Measurements from ENCODE around the gene FADD. TPM values are rescaled to one million over a fixed set of nuclear protein-coding genes. Genes with fewer than 3 reads are reported as not detected.

FADD gene
- total RNA-seq, 1 donor from 2014 or later: 24.5 TPM

- peaks cover 0 to 9% (median 0%) of the 10 kb centered on the region in 3 donors for H3K27me3 ChIP-seq (ENCODE audit: control insufficient read depth in 3 of 3, insufficient read depth in 3 of 3, low read length in 3 of 3)
- no peak overlapping the region for H3K9ac ChIP-seq (ENCODE audit: low read depth in 1 of 3, low read length in 3 of 3)
- no peaks in the 10 kb centered on the region for H3K9me3 ChIP-seq (ENCODE audit: control insufficient read depth in 3 of 3, low read length in 3 of 3)
- H3K4me3 ChIP-seq (ENCODE audit: low read length in 3 of 3): no peak overlapping the region
- H3K4me1 ChIP-seq (ENCODE audit: control insufficient read depth in 3 of 3, insufficient read depth in 3 of 3, low read length in 3 of 3): no peaks in the 10 kb centered on the region
- no peak overlapping the region for H3K27ac ChIP-seq (ENCODE audit: low read depth, low read length)
- H3K36me3 ChIP-seq (ENCODE audit: control insufficient read depth in 3 of 3, insufficient read depth in 3 of 3, low read length in 3 of 3): peaks cover 0 to 3% (median 3%) of the 10 kb centered on the region in 3 donors
Observed at GRCh38 chr11:70176940-70177689, 26.0 kb upstream of the FADD start.

- no peak overlapping the region for H3K4me3 ChIP-seq (ENCODE audit: low read length in 3 of 3)
Observed at GRCh38 chr11:70180906-70181305, 22.2 kb upstream of the FADD start.

GRCh38 chr11:70182266-70182665, 20.8 kb upstream of the FADD start:
- Histone ChIP-seq H3K27ac (ENCODE audit: low read depth, low read length) (no peak overlapping the region), H3K36me3 (ENCODE audit: control insufficient read depth in 3 of 3, insufficient read depth in 3 of 3, low read length in 3 of 3) (peaks cover 0 to 5% (median 3%) of the 10 kb centered on the region in 3 donors), H3K27me3 (ENCODE audit: control insufficient read depth in 3 of 3, insufficient read depth in 3 of 3, low read length in 3 of 3) (peaks cover 0 to 24% (median 0%) of the 10 kb centered on the region in 3 donors), H3K4me3 (ENCODE audit: low read length in 3 of 3) (no peak overlapping the region), H3K4me1 (ENCODE audit: control insufficient read depth in 3 of 3, insufficient read depth in 3 of 3, low read length in 3 of 3) (no peaks in the 10 kb centered on the region), H3K9ac (ENCODE audit: low read depth in 1 of 3, low read length in 3 of 3) (no peak overlapping the region), H3K9me3 (ENCODE audit: control insufficient read depth in 3 of 3, low read length in 3 of 3) (no peaks in the 10 kb centered on the region)

More at GRCh38 chr11:70180906-70181305, 22.2 kb upstream of the FADD start:
- Histone ChIP-seq H3K9me3 (ENCODE audit: control insufficient read depth in 3 of 3, low read length in 3 of 3) (no peaks in the 10 kb centered on the region), H3K27ac (ENCODE audit: low read depth, low read length) (no peak overlapping the region), H3K36me3 (ENCODE audit: control insufficient read depth in 3 of 3, insufficient read depth in 3 of 3, low read length in 3 of 3) (peaks cover 0 to 5% (median 3%) of the 10 kb centered on the region in 3 donors), H3K27me3 (ENCODE audit: control insufficient read depth in 3 of 3, insufficient read depth in 3 of 3, low read length in 3 of 3) (peaks cover 0 to 17% (median 0%) of the 10 kb centered on the region in 3 donors), H3K4me1 (ENCODE audit: control insufficient read depth in 3 of 3, insufficient read depth in 3 of 3, low read length in 3 of 3) (no peaks in the 10 kb centered on the region), H3K9ac (ENCODE audit: low read depth in 1 of 3, low read length in 3 of 3) (no peak overlapping the region)

- Histone ChIP-seq H3K27me3 (ENCODE audit: control insufficient read depth in 3 of 3, insufficient read depth in 3 of 3, low read length in 3 of 3) (peaks cover 0 to 25% (median 0%) of the 10 kb centered on the region in 3 donors), H3K9ac (ENCODE audit: low read depth in 1 of 3, low read length in 3 of 3) (no peak overlapping the region), H3K36me3 (ENCODE audit: control insufficient read depth in 3 of 3, insufficient read depth in 3 of 3, low read length in 3 of 3) (peaks cover 0 to 5% (median 3%) of the 10 kb centered on the region in 3 donors), H3K4me3 (ENCODE audit: low read length in 3 of 3) (no peak overlapping the region), H3K27ac (ENCODE audit: low read depth, low read length) (no peak overlapping the region), H3K9me3 (ENCODE audit: control insufficient read depth in 3 of 3, low read length in 3 of 3) (no peaks in the 10 kb centered on the region), H3K4me1 (ENCODE audit: control insufficient read depth in 3 of 3, insufficient read depth in 3 of 3, low read length in 3 of 3) (no peaks in the 10 kb centered on the region)
Observed at GRCh38 chr11:70183032-70183431, 20.1 kb upstream of the FADD start.

- no peak overlapping the region for H3K9ac ChIP-seq (ENCODE audit: low read depth in 1 of 3, low read length in 3 of 3)
- H3K4me3 ChIP-seq (ENCODE audit: low read length in 3 of 3): no peak overlapping the region
- peaks cover 0 to 5% (median 3%) of the 10 kb centered on the region in 3 donors for H3K36me3 ChIP-seq (ENCODE audit: control insufficient read depth in 3 of 3, insufficient read depth in 3 of 3, low read length in 3 of 3)
- H3K27me3 ChIP-seq (ENCODE audit: control insufficient read depth in 3 of 3, insufficient read depth in 3 of 3, low read length in 3 of 3): peaks cover 0 to 23% (median 0%) of the 10 kb centered on the region in 3 donors
- no peaks in the 10 kb centered on the region for H3K9me3 ChIP-seq (ENCODE audit: control insufficient read depth in 3 of 3, low read length in 3 of 3)
- H3K27ac ChIP-seq (ENCODE audit: low read depth, low read length): no peak overlapping the region
- H3K4me1 ChIP-seq (ENCODE audit: control insufficient read depth in 3 of 3, insufficient read depth in 3 of 3, low read length in 3 of 3): no peaks in the 10 kb centered on the region
Observed at GRCh38 chr11:70183483-70184176, 19.5 kb upstream of the FADD start.

- H3K4me1 ChIP-seq (ENCODE audit: control insufficient read depth in 3 of 3, insufficient read depth in 3 of 3, low read length in 3 of 3): no peaks in the 10 kb centered on the region
- H3K36me3 ChIP-seq (ENCODE audit: control insufficient read depth in 3 of 3, insufficient read depth in 3 of 3, low read length in 3 of 3): peaks cover 0 to 5% (median 3%) of the 10 kb centered on the region in 3 donors
- peaks cover 0 to 23% (median 0%) of the 10 kb centered on the region in 3 donors for H3K27me3 ChIP-seq (ENCODE audit: control insufficient read depth in 3 of 3, insufficient read depth in 3 of 3, low read length in 3 of 3)
- no peak overlapping the region for H3K4me3 ChIP-seq (ENCODE audit: low read length in 3 of 3)
- no peak overlapping the region for H3K27ac ChIP-seq (ENCODE audit: low read depth, low read length)
- H3K9me3 ChIP-seq (ENCODE audit: control insufficient read depth in 3 of 3, low read length in 3 of 3): no peaks in the 10 kb centered on the region
- H3K9ac ChIP-seq (ENCODE audit: low read depth in 1 of 3, low read length in 3 of 3): no peak overlapping the region
Observed at GRCh38 chr11:70184396-70184795, 18.7 kb upstream of the FADD start.

GRCh38 chr11:70185348-70186055, 17.6 kb upstream of the FADD start:
- Histone ChIP-seq H3K4me3 (ENCODE audit: low read length in 3 of 3) (no peak overlapping the region), H3K27me3 (ENCODE audit: control insufficient read depth in 3 of 3, insufficient read depth in 3 of 3, low read length in 3 of 3) (peaks cover 0 to 23% (median 0%) of the 10 kb centered on the region in 3 donors), H3K36me3 (ENCODE audit: control insufficient read depth in 3 of 3, insufficient read depth in 3 of 3, low read length in 3 of 3) (peaks cover 0 to 9% (median 3%) of the 10 kb centered on the region in 3 donors), H3K27ac (ENCODE audit: low read depth, low read length) (no peak overlapping the region), H3K9me3 (ENCODE audit: control insufficient read depth in 3 of 3, low read length in 3 of 3) (no peaks in the 10 kb centered on the region), H3K9ac (ENCODE audit: low read depth in 1 of 3, low read length in 3 of 3) (no peak overlapping the region), H3K4me1 (ENCODE audit: control insufficient read depth in 3 of 3, insufficient read depth in 3 of 3, low read length in 3 of 3) (peaks cover 0 to 2% (median 0%) of the 10 kb centered on the region in 3 donors)

- Histone ChIP-seq H3K27me3 (ENCODE audit: control insufficient read depth in 3 of 3, insufficient read depth in 3 of 3, low read length in 3 of 3) (peaks cover 0 to 27% (median 0%) of the 10 kb centered on the region in 3 donors), H3K9ac (ENCODE audit: low read depth in 1 of 3, low read length in 3 of 3) (no peak overlapping the region), H3K36me3 (ENCODE audit: control insufficient read depth in 3 of 3, insufficient read depth in 3 of 3, low read length in 3 of 3) (peaks cover 0 to 9% (median 3%) of the 10 kb centered on the region in 3 donors), H3K4me3 (ENCODE audit: low read length in 3 of 3) (no peak overlapping the region), H3K9me3 (ENCODE audit: control insufficient read depth in 3 of 3, low read length in 3 of 3) (no peaks in the 10 kb centered on the region), H3K27ac (ENCODE audit: low read depth, low read length) (no peak overlapping the region), H3K4me1 (ENCODE audit: control insufficient read depth in 3 of 3, insufficient read depth in 3 of 3, low read length in 3 of 3) (peaks cover 0 to 4% (median 2%) of the 10 kb centered on the region in 3 donors)
Observed at GRCh38 chr11:70186420-70186819, 16.7 kb upstream of the FADD start.

- H3K27ac ChIP-seq (ENCODE audit: low read depth, low read length): no peak overlapping the region
- no peak overlapping the region for H3K9ac ChIP-seq (ENCODE audit: low read depth in 1 of 3, low read length in 3 of 3)
- no peaks in the 10 kb centered on the region for H3K9me3 ChIP-seq (ENCODE audit: control insufficient read depth in 3 of 3, low read length in 3 of 3)
- peaks cover 0 to 8% (median 1%) of the 10 kb centered on the region in 3 donors for H3K36me3 ChIP-seq (ENCODE audit: control insufficient read depth in 3 of 3, insufficient read depth in 3 of 3, low read length in 3 of 3)
- H3K4me3 ChIP-seq (ENCODE audit: low read length in 3 of 3): no peak overlapping the region
- H3K4me1 ChIP-seq (ENCODE audit: control insufficient read depth in 3 of 3, insufficient read depth in 3 of 3, low read length in 3 of 3): peaks cover 0 to 6% (median 2%) of the 10 kb centered on the region in 3 donors
- peaks cover 0 to 24% (median 0%) of the 10 kb centered on the region in 3 donors for H3K27me3 ChIP-seq (ENCODE audit: control insufficient read depth in 3 of 3, insufficient read depth in 3 of 3, low read length in 3 of 3)
Observed at GRCh38 chr11:70186936-70187335, 16.2 kb upstream of the FADD start.

Measured in skeletal muscle tissue (tissue), 4 donors.